Adrenal gland (tissue), 12 donors: ENCODE data around the gene ANKRD33B. TPM values are rescaled to one million over a fixed set of nuclear protein-coding genes. Genes with fewer than 3 reads are reported as not detected.
A peak's percentile ranks its signal among the peaks of the same experiment; 100 is the strongest.
"Not testable (repeated sequence)": the region's sequence is repeated elsewhere in the genome, so short reads cannot be mapped to it uniquely, and the experiment has no call there.

Source experiments
- DNase-seq, 7 donors: peaks; one replicate each; pipeline ENCODE4 v3.0.0-alpha.2; 2019 to 2020
- H3K27ac ChIP-seq, 5 donors: fragments of 200-600 bp; sonication (generic) in 4 of 5; 1 replicate in 3 of 5; 2 replicates in 2 of 5; pipeline versions ENCODE4 v1.5.1 to v1.8.0; 2016 to 2020; ENCODE audit warnings: mild to moderate bottlenecking in 1 of 5
- H3K27me3 ChIP-seq: fragments of 200-600 bp; 2 replicates; pipeline ENCODE4 v1.8.0; 2021
- H3K36me3 ChIP-seq, 2 donors: fragments of 200-600 bp; replicated peaks in 1 of 2; 1 replicate in 1 of 2; 2 replicates in 1 of 2; pipeline versions ENCODE4 v1.5.1 to v1.8.0; 2018 to 2022
- H3K4me1 ChIP-seq, 2 donors: fragments of 200-600 bp; replicated peaks in 1 of 2; 1 replicate in 1 of 2; 2 replicates in 1 of 2; pipeline versions ENCODE4 v1.5.1 to v1.8.0; 2018 to 2021
- H3K4me3 ChIP-seq, 4 donors: fragments of 200-600 bp; sonication (generic) in 3 of 4; one replicate each; pipeline ENCODE4 v1.5.1; 2016 to 2018
- H3K9me3 ChIP-seq, 3 donors: fragments of 200-600 bp; sonication (generic) in 1 of 3; replicated peaks in 1 of 3; 1 replicate in 2 of 3; 2 replicates in 1 of 3; pipeline versions ENCODE4 v1.5.1 to v1.8.0; 2016 to 2021
- POLR2A ChIP-seq, 2 donors: fragments of 450-650 bp; IDR thresholded peaks; one replicate each; pipeline ENCODE4 v1.6.1; 2017; ENCODE audit warnings: antibody characterized with exemption in 2 of 2, mild to moderate bottlenecking in 2 of 2, moderate library complexity in 1 of 2
- WGBS, 4 donors: extraction: QIAGEN DNeasy Blood & Tissue Kit in 2 of 4; methylation state at CpG; one replicate each; pipeline versions ENCODE4 v1.1.5 to v1.1.7; 2013 to 2017; 5-methylcytosine and 5-hydroxymethylcytosine counted together
- intact Hi-C, 2 donors: fragments of 100-400 bp; cut with DNase I; formaldehyde crosslinking; loops; one replicate each; pipeline versions ENCODE4 v1.14.1 to v1.15.0; 2022 to 2023
- polyA plus RNA-seq, 3 donors: library from polyadenylated mRNA; stranded (reverse); fragments of 200-250 nt in 2 of 3; fragments of 350-450 nt in 1 of 3; fragmentation: Illumina TruSeq in 1 of 3; extraction: RNeasy Lipid Tissue Mini Kit (QIAGEN cat#74804) in 1 of 3; gene quantifications; one replicate each; pipeline ENCODE4 v1.2.3, GENCODE V29; 2013 to 2014
- total RNA-seq, 9 donors: library from RNA; depleted of rRNA in 4 of 9; stranded (reverse); fragments of >200 nt in 4 of 9; fragments of 120-200 nt in 1 of 9; fragmentation: NEBNext Ultra II Directional in 1 of 9; extraction: Animal tissue kit (Norgen Biotek cat#: 25700) in 1 of 9; gene quantifications; one replicate each; pipeline versions ENCODE4 v1.1.0 to v1.2.4, GENCODE V29; 2013 to 2023
- TF ChIP-seq, protein P1 (sequence below), 6 experiments: fragments of 450-650 bp in 4 of 6; fragments of 200-600 bp in 2 of 6; sonication (generic) in 1 of 6; IDR thresholded peaks; 1 replicate in 5 of 6; 2 replicates in 1 of 6; pipeline versions ENCODE4 v1.5.1 to v1.8.0; 2016 to 2021; ENCODE audit warnings: antibody characterized with exemption in 6 of 6, mild to moderate bottlenecking in 2 of 6, moderate library complexity in 1 of 6
- donor health status: healthy with polysubstance abuse.
- donor health status: Bipolar disorder and iron deficiency.
- donor health status: DM: yes; HTN: yes; CAD: no.
- donor health status: DM: no; HTN: no; CAD: no.
- donor health status: DM: no; HTN: no; CAD: no.
- donor health status: DM: yes; HTN: yes; CAD: no.

The ANKRD33B gene
- total and polyA plus RNA-seq, 12 donors: 0.14 to 0.69 (median 0.23) TPM

DNA sequence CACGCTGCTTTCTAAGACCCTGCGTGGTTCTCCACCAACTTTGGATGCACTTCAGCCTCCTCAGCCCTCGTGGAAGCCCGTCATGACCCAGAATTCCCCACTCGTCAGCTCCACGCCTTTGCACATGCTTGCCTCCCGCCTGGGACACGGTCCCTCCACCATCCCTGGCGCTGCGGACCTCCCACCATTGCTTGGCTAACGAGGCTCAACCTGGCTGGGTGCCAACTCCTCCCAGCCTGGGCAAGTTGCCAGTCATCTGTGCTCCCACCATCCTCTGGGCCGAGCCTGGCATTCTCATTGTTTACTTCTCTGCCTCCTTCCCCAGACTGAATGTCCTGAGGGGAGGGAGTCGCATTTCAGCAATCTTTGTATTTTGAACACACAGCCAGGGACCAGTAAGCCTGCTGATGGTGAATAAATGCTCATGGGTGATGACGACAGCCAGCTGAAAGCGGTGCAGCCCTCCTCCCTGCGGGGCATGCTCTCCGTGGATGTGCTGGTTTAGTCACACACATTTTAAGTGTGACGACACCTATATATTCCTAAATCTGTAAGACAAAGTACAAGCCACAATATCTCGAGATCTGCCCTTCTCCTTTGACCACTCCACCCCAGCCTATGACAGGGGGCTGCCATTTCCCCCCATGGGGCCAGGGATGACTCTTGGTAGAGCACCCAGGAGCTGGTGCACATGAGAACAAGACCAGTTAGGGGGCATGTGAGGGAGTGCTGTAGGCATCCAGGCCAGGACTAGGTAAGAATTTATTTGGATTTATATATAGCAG lies 37.6 kb downstream of the ANKRD33B start:
- no peaks in the 10 kb centered on the region for H3K27me3 ChIP-seq
- TF ChIP-seq POLR2A (IDR thresholded peaks at IDR 0.05): no peak
- TF ChIP-seq, protein P1, sequence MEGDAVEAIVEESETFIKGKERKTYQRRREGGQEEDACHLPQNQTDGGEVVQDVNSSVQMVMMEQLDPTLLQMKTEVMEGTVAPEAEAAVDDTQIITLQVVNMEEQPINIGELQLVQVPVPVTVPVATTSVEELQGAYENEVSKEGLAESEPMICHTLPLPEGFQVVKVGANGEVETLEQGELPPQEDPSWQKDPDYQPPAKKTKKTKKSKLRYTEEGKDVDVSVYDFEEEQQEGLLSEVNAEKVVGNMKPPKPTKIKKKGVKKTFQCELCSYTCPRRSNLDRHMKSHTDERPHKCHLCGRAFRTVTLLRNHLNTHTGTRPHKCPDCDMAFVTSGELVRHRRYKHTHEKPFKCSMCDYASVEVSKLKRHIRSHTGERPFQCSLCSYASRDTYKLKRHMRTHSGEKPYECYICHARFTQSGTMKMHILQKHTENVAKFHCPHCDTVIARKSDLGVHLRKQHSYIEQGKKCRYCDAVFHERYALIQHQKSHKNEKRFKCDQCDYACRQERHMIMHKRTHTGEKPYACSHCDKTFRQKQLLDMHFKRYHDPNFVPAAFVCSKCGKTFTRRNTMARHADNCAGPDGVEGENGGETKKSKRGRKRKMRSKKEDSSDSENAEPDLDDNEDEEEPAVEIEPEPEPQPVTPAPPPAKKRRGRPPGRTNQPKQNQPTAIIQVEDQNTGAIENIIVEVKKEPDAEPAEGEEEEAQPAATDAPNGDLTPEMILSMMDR (IDR thresholded peaks at IDR 0.05): no peak
- DNase-seq: peak; percentile 37 to 76 (median 54)
- no peak overlapping the region for H3K27ac ChIP-seq
- 20 to 37% (median 30%) methylated on average over 17 to 19 of the region's 19 CpGs for WGBS, 4 donors
- no peaks in the 10 kb centered on the region for H3K9me3 ChIP-seq
- H3K36me3 ChIP-seq: no peaks in the 10 kb centered on the region
- no peaks in the 10 kb centered on the region for H3K4me1 ChIP-seq
- no peak overlapping the region for H3K4me3 ChIP-seq
- intact Hi-C loops: no loop called here

DNA sequence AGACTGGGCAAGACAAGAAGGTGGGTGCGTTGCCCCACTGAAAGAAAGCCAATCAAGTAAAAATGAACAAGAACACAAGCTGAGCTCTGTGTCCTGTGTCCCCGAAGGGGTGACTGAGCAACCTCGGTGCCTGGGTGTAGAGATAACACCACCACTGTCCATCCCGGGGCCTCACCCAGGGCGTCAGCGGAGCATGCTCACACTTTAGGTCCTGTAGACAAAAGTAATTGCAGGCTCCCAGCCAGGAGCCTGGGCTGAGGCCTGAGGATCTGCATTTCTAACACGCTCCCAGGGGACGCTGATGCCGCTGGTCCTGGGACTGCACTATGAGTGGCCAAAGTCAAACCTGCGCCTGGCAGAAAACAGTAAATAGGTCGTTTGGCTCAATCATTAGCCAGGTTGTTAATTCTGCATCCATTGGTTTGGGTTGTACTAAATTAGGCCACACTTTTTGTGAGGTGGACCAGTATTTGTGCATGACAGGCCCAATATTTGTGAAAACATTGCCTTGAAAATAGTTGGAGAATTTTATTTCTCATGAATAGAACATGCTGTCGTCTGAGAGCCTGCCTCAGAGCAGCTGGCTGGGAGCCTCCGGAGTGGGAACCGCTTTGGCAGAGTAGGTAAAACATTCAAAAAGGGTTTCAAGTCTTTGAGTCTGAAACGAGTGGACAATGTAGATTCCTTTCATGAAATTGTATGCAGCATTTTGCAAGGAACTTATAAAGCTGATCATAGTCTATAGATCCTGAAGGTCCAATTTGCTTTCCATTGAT lies 38.3 kb downstream of the ANKRD33B start:
- no peaks in the 10 kb centered on the region for H3K9me3 ChIP-seq
- no peak overlapping the region for H3K4me3 ChIP-seq
- WGBS, 4 donors: 69 to 81% (median 74%) methylated on average over 14 to 15 of the region's 15 CpGs
- H3K4me1 ChIP-seq: peaks cover 0 to 1% of the 10 kb centered on the region in 2 donors
- intact Hi-C loops: no loop called here
- DNase-seq: peak in 1 of 7 donors; percentile 31
- TF ChIP-seq, protein P1 (IDR thresholded peaks at IDR 0.05): no peak
- TF ChIP-seq POLR2A (IDR thresholded peaks at IDR 0.05): no peak
- no peak overlapping the region for H3K27ac ChIP-seq
- H3K36me3 ChIP-seq: no peaks in the 10 kb centered on the region
- H3K27me3 ChIP-seq: no peaks in the 10 kb centered on the region

DNA sequence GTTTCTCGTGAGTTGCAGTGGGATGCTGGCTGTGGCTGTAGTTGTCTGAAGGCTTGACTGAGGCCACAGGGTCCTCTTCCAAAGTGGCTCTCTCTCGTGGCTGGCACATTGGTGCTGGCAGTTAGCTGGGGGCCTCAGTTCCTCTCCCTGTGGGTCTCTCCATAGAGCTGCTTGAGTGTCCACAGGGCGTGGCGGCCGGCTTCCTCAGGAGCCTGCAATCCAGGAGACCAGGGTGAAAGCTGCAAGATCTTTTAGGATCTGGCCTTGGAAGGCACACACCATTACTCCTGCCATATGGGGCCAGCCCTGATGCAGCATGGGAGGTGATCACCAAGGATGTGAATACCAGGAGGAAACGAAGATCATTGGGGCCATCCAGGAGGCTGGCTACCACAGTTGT lies 41.1 kb downstream of the ANKRD33B start:
- Histone ChIP-seq H3K36me3 (no peaks in the 10 kb centered on the region), H3K4me3 (no peak overlapping the region), H3K27ac (no peak overlapping the region), H3K9me3 (no peaks in the 10 kb centered on the region), H3K27me3 (no peaks in the 10 kb centered on the region), H3K4me1 (peaks cover 0 to 6% of the 10 kb centered on the region in 2 donors)
- TF ChIP-seq POLR2A (IDR thresholded peaks at IDR 0.05): no peak
- TF ChIP-seq, protein P1 (IDR thresholded peaks at IDR 0.05): no peak
- WGBS, 4 donors: 68 to 87% (median 77%) methylated on average over 3 to 6 of the region's 6 CpGs
- DNase-seq: peak in 1 of 7 donors; percentile 35
- intact Hi-C loops: no loop called here

DNA sequence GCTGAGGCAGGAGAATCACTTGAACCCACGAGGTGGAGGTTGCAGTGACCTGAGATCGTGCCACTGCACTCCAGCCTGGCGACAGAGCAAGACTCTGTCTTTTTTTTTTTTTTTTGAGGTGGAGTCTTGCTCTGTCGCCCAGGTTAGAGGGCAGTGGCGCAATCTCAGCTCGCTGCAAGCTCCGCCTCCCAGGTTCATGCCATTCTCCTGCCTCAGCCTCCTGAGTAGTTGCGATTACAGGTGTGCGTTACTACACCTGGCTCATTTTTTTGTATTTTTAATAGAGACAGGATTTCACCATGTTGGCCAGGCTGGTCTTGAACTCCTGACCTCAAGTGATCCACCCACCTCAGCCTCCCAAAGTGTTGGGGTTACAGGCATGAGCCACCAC lies 42.8 kb downstream of the ANKRD33B start:
- H3K9me3 ChIP-seq, H3K27ac ChIP-seq, H3K27me3 ChIP-seq, H3K36me3 ChIP-seq, intact Hi-C loops, H3K4me1 ChIP-seq, H3K4me3 ChIP-seq: not testable (repeated sequence)
- WGBS, 4 donors: 86 to 92% (median 90%) methylated on average over 9 of the region's 9 CpGs
- peak in 1 of 7 donors; percentile 24 for DNase-seq
